Measurements from ENCODE around the gene METTL6. TPM values are rescaled to one million over a fixed set of nuclear protein-coding genes. Genes with fewer than 3 reads are reported as not detected.
"Not testable (repeated sequence)": the region's sequence is repeated elsewhere in the genome, so short reads cannot be mapped to it uniquely, and the experiment has no call there.

Gene METTL6
- total and polyA plus RNA-seq, 2 of the 4 experiments (the other 2 are of a cell fraction): 15.4 to 21.5 TPM

GRCh38 chr3:15456915-15457314 lies 29.6 kb upstream of the METTL6 start:
- H4K8ac ChIP-seq (ENCODE audit: low read depth in 2 of 2, low read length in 2 of 2); H3K9me3 ChIP-seq (ENCODE audit: control insufficient read depth, insufficient read depth, low read length); H2BK120ac ChIP-seq (ENCODE audit: low read depth, low read length); H3K4me3 ChIP-seq (ENCODE audit: insufficient read depth, low read depth, low read length); intact Hi-C loops (cut with micrococcal nuclease); H2BK5ac ChIP-seq (ENCODE audit: low read depth, low read length, poor library complexity, severe bottlenecking); H3K9me1 ChIP-seq (ENCODE audit: insufficient read depth, low read length); H3K56ac ChIP-seq (ENCODE audit: extremely low read depth, insufficient read depth, low read length); H3K36me3 ChIP-seq (ENCODE audit: control insufficient read depth, insufficient read depth, low read length); H3K79me1 ChIP-seq (ENCODE audit: low read depth in 1 of 2, low read length in 2 of 2); dilution Hi-C loops (cut with HindIII; ENCODE audit: low sequenced_read_pairs, unreplicated experiment); H2AFZ ChIP-seq (replicated peaks; ENCODE audit: low read length, poor library complexity); H3K4ac ChIP-seq (ENCODE audit: low read depth, low read length); H3K4me2 ChIP-seq (ENCODE audit: low read depth, low read length); H3K4me1 ChIP-seq (ENCODE audit: control insufficient read depth, insufficient read depth, low read length); in situ Hi-C loops (cut with MboI; ENCODE audit: low sequenced_read_pairs); H3K23ac ChIP-seq (ENCODE audit: low read depth, low read length); H3K27me3 ChIP-seq (ENCODE audit: control insufficient read depth, insufficient read depth, low read length); ATAC-seq (ENCODE audit: low read depth); POLR2A ChIA-PET (ENCODE audit: unreplicated experiment); H3K9ac ChIP-seq (ENCODE audit: low read depth, low read length); H2AK9ac ChIP-seq (replicated peaks; ENCODE audit: low read depth, low read length, poor library complexity); H4K5ac ChIP-seq (ENCODE audit: low read depth, low read length); BruUV-seq (replicated peaks); H3K27ac ChIP-seq (ENCODE audit: insufficient read depth, low read length); H2AK5ac ChIP-seq (ENCODE audit: low read depth, low read length); DNase-seq; H4K20me1 ChIP-seq (ENCODE audit: insufficient read depth, low read length); H4K91ac ChIP-seq (ENCODE audit: insufficient read depth, low read depth, low read length); H3K18ac ChIP-seq (ENCODE audit: low read depth, low read length); H3K14ac ChIP-seq (replicated peaks; ENCODE audit: low read depth, low read length); H2BK15ac ChIP-seq (ENCODE audit: low read depth, low read length); H2BK20ac ChIP-seq (ENCODE audit: low read depth, low read length): not testable (repeated sequence)
- no CpG with 5 or more reads among the region's 10 CpGs for WGBS, 2 experiments (ENCODE audit: extremely low coverage in 2 of 2, insufficient read length in 1 of 2)
- CTCF ChIA-PET: interaction anchor here (0.7 kb wide), 1 partner anchor 120 kb away, joined by 3 read pairs; no protein-coding TSS in a partner anchor
